Glutamatergic neuron (in vitro differentiated cells): Measurements from ENCODE around the gene ERCC2. TPM values are rescaled to one million over a fixed set of nuclear protein-coding genes. Genes with fewer than 3 reads are reported as not detected.
A peak's percentile ranks its signal among the peaks of the same experiment; 100 is the strongest.
"Not testable (repeated sequence)": the region's sequence is repeated elsewhere in the genome, so short reads cannot be mapped to it uniquely, and the experiment has no call there.

ENCODE experiments used
- DNase-seq: peaks from one replicate; pipeline ENCODE4 v3.0.0; 2022
- H3K27ac Mint-ChIP-seq: one replicate; pipeline ENCODE4 v1.8.0; 2020; ENCODE audit warnings: mild to moderate bottlenecking, mixed read lengths, inconsistent platforms; ENCODE audit not compliant: unreplicated experiment
- H3K27me3 Mint-ChIP-seq: one replicate; pipeline ENCODE4 v1.8.0; 2020; ENCODE audit warnings: mild to moderate bottlenecking, moderate library complexity, mixed read lengths, inconsistent platforms; ENCODE audit not compliant: unreplicated experiment
- H3K36me3 Mint-ChIP-seq: one replicate; pipeline ENCODE4 v1.8.0; 2020; ENCODE audit warnings: mild to moderate bottlenecking, mixed read lengths, inconsistent platforms; ENCODE audit not compliant: unreplicated experiment
- H3K4me1 Mint-ChIP-seq: one replicate; pipeline ENCODE4 v1.8.0; 2020; ENCODE audit warnings: mild to moderate bottlenecking, low read depth, mixed read lengths, inconsistent platforms; ENCODE audit not compliant: unreplicated experiment
- H3K4me3 Mint-ChIP-seq: one replicate; pipeline ENCODE4 v1.8.0; 2020; ENCODE audit warnings: mild to moderate bottlenecking, mixed read lengths, inconsistent platforms; ENCODE audit not compliant: unreplicated experiment
- H3K9me3 Mint-ChIP-seq: one replicate; pipeline ENCODE4 v1.8.0; 2020; ENCODE audit warnings: mild to moderate bottlenecking, moderate library complexity, mixed read lengths, inconsistent platforms; ENCODE audit not compliant: unreplicated experiment
- total RNA-seq: library from RNA; stranded (reverse); fragmentation: NEBNext Ultra II Directional; extraction: Animal tissue kit (Norgen Biotek cat#: 25700); gene quantifications from one replicate; pipeline ENCODE4 v1.2.1, GENCODE V29; 2021; ENCODE audit not compliant: unreplicated experiment
- TF ChIP-seq, protein P1 (sequence below): fragments of 200-600 bp; sonication (generic); IDR thresholded peaks from one replicate; pipeline ENCODE4 v1.5.0; 2021; ENCODE audit not compliant: partially characterized antibody, unreplicated experiment

ERCC2 gene
- total RNA-seq, 1 donor from 2014 or later, result 52.9 TPM

- H3K9me3 Mint-ChIP-seq, result peaks cover 4% of the 10 kb centered on the region
- no peaks in the 10 kb centered on the region for H3K36me3 Mint-ChIP-seq
- H3K4me3 Mint-ChIP-seq, result no peak overlapping the region
- peaks cover 3% of the 10 kb centered on the region for H3K27me3 Mint-ChIP-seq
- H3K27ac Mint-ChIP-seq, result no peak overlapping the region
- no peak for DNase-seq
- TF ChIP-seq, protein P1, sequence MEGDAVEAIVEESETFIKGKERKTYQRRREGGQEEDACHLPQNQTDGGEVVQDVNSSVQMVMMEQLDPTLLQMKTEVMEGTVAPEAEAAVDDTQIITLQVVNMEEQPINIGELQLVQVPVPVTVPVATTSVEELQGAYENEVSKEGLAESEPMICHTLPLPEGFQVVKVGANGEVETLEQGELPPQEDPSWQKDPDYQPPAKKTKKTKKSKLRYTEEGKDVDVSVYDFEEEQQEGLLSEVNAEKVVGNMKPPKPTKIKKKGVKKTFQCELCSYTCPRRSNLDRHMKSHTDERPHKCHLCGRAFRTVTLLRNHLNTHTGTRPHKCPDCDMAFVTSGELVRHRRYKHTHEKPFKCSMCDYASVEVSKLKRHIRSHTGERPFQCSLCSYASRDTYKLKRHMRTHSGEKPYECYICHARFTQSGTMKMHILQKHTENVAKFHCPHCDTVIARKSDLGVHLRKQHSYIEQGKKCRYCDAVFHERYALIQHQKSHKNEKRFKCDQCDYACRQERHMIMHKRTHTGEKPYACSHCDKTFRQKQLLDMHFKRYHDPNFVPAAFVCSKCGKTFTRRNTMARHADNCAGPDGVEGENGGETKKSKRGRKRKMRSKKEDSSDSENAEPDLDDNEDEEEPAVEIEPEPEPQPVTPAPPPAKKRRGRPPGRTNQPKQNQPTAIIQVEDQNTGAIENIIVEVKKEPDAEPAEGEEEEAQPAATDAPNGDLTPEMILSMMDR, result no peak
- peaks cover 1% of the 10 kb centered on the region for H3K4me1 Mint-ChIP-seq
Observed at GRCh38 chr19:45414468-45414867, 44.1 kb upstream of the ERCC2 start.

DNA sequence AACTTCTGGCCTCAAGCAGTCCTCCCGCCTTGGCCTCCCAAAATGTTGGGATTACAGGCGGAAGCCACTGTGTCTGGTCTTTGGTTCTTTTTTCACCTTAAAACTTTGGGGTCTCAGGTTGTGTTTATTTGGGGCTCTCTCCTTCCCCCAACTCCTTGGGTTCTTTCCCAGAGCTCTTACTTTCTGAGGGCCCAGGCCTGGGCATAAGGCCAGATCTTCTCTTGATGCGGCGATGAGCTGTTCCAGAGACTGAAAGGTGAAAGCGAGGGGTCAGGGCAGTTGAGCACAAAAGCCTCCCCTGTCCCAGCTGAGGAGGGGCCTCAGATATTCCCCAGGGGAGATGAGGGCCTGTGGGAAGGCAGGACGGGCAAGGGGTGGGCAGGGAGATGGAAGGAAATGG lies 43.1 kb upstream of the ERCC2 start:
- Mint-ChIP-seq H3K4me1 (peaks cover 8% of the 10 kb centered on the region), H3K4me3 (no peak overlapping the region), H3K27ac (no peak overlapping the region), H3K27me3 (peaks cover 3% of the 10 kb centered on the region), H3K36me3 (no peaks in the 10 kb centered on the region), H3K9me3 (peaks cover 4% of the 10 kb centered on the region)
- TF ChIP-seq, protein P1, result no peak
- no peak for DNase-seq

DNA sequence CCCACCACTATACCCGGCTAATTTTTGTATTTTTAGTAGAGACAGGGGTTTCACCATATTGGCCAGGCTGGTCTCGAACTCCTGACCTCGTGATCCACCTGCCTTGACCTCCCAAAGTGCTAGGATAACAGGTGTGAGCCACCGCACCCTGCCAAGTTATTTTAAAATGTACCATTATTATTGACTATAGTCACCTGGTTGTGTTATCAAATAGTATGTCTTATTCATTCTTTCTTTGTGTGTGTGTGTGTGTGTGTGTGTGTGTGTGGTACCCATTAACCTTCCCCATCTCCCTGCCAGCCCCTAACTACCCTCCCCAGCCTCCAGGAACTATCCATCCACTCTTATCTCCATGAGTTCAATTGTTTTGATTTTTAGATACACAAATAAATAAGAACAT lies 40.0 kb upstream of the ERCC2 start:
- H3K36me3 Mint-ChIP-seq, H3K27me3 Mint-ChIP-seq, H3K4me1 Mint-ChIP-seq, H3K9me3 Mint-ChIP-seq, H3K4me3 Mint-ChIP-seq, H3K27ac Mint-ChIP-seq, DNase-seq: not testable (repeated sequence)

DNA sequence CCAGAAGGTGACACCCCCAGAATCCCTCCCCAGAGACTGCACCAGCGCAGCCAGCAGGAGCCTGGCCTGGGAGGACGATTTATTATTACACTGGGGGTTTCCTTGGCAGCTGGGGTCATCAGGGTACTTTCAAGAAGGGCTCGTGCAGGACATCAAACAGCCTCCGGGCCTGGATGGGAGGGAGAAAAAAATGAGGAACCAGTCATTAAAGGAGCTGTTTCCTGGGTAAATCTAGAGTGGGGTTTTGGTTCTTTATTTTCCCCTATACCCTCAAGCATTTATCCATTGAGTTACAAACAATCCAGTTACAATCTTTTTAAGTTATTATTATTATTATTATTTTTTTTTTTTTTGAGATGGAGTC lies 39.2 kb upstream of the ERCC2 start:
- TF ChIP-seq, protein P1, result no peak
- Mint-ChIP-seq H3K36me3 (no peaks in the 10 kb centered on the region), H3K9me3 (peaks cover 4% of the 10 kb centered on the region), H3K27ac (no peak overlapping the region), H3K4me1 (peaks cover 8% of the 10 kb centered on the region), H3K4me3 (no peak overlapping the region), H3K27me3 (peaks cover 4% of the 10 kb centered on the region)
- no peak for DNase-seq

GRCh38 chr19:45408830-45409556 lies 38.6 kb upstream of the ERCC2 start:
- TF ChIP-seq, protein P1, result no peak
- peaks cover 4% of the 10 kb centered on the region for H3K27me3 Mint-ChIP-seq
- H3K4me1 Mint-ChIP-seq, result peaks cover 8% of the 10 kb centered on the region
- H3K36me3 Mint-ChIP-seq, result no peaks in the 10 kb centered on the region
- DNase-seq, result no peak
- H3K9me3 Mint-ChIP-seq, result peaks cover 4% of the 10 kb centered on the region
- peak overlapping the region; percentile 25 for H3K27ac Mint-ChIP-seq
- peak overlapping the region; percentile 67 for H3K4me3 Mint-ChIP-seq
